Activated naive CD8-positive, alpha-beta T cell (primary cell): ENCODE data around the gene TERB1.

Source experiments
- H3K27ac Mint-ChIP-seq: one replicate; pipeline ENCODE4 v1.8.0; 2021; ENCODE audit warnings: mixed read lengths
- H3K27me3 Mint-ChIP-seq: one replicate; pipeline ENCODE4 v1.8.0; 2021; ENCODE audit warnings: mixed read lengths
- H3K36me3 Mint-ChIP-seq: one replicate; pipeline ENCODE4 v1.8.0; 2021; ENCODE audit warnings: mixed read lengths
- H3K4me1 Mint-ChIP-seq: one replicate; pipeline ENCODE4 v1.8.0; 2021; ENCODE audit warnings: low read depth, mixed read lengths
- H3K4me3 Mint-ChIP-seq: one replicate; pipeline ENCODE4 v1.8.0; 2021; ENCODE audit warnings: mild to moderate bottlenecking, mixed read lengths
- H3K9me3 Mint-ChIP-seq: one replicate; pipeline ENCODE4 v1.8.0; 2021; ENCODE audit warnings: low read depth, mixed read lengths

The TERB1 gene

GRCh38 chr16:66801320-66802105, at the start of gene TERB1:
TSS of gene TERB1 (minus strand) at chr16:66801584. CDS start at chr16:66796798, 4,786 bp downstream.
- H3K9me3 Mint-ChIP-seq = no peaks in the 10 kb centered on the region

GRCh38 chr16:66850115-66850815, 48.9 kb upstream of the TERB1 start:
- H3K4me1 Mint-ChIP-seq = no peaks in the 10 kb centered on the region
- H3K4me3 Mint-ChIP-seq = no peak overlapping the region
- no peaks in the 10 kb centered on the region for H3K36me3 Mint-ChIP-seq
- H3K27me3 Mint-ChIP-seq = peaks cover 10% of the 10 kb centered on the region
- H3K9me3 Mint-ChIP-seq = no peaks in the 10 kb centered on the region
- H3K27ac Mint-ChIP-seq = no peak overlapping the region

More at GRCh38 chr16:66801320-66802105, at the start of gene TERB1:
- Mint-ChIP-seq H3K4me1 (no peaks in the 10 kb centered on the region), H3K27me3 (no peaks in the 10 kb centered on the region), H3K27ac (no peak within 1 kb of the TSS), H3K36me3 (peaks cover 9% of the 10 kb centered on the region), H3K4me3 (no peak within 1 kb of the TSS)

GRCh38 chr16:66849549-66849948, 48.2 kb upstream of the TERB1 start:
- H3K27ac Mint-ChIP-seq = no peak overlapping the region

GRCh38 chr16:66849021-66849420, 47.6 kb upstream of the TERB1 start:
- Mint-ChIP-seq H3K4me1 (peaks cover under 1% of the 10 kb centered on the region), H3K27me3 (peaks cover 12% of the 10 kb centered on the region), H3K4me3 (no peak overlapping the region), H3K36me3 (no peaks in the 10 kb centered on the region), H3K27ac (no peak overlapping the region), H3K9me3 (no peaks in the 10 kb centered on the region)

More at GRCh38 chr16:66849549-66849948, 48.2 kb upstream of the TERB1 start:
- Mint-ChIP-seq H3K27me3 (peaks cover 12% of the 10 kb centered on the region), H3K4me3 (no peak overlapping the region), H3K4me1 (no peaks in the 10 kb centered on the region), H3K9me3 (no peaks in the 10 kb centered on the region), H3K36me3 (no peaks in the 10 kb centered on the region)

- Mint-ChIP-seq H3K27me3 (peaks cover 19% of the 10 kb centered on the region), H3K9me3 (no peaks in the 10 kb centered on the region), H3K36me3 (no peaks in the 10 kb centered on the region), H3K27ac (no peak overlapping the region), H3K4me1 (peaks cover 4% of the 10 kb centered on the region), H3K4me3 (no peak overlapping the region)
Observed at GRCh38 chr16:66848172-66848571, 46.8 kb upstream of the TERB1 start.

GRCh38 chr16:66847533-66848067, 46.2 kb upstream of the TERB1 start:
- peaks cover 4% of the 10 kb centered on the region for H3K4me1 Mint-ChIP-seq
- no peak overlapping the region for H3K4me3 Mint-ChIP-seq
- peaks cover 23% of the 10 kb centered on the region for H3K27me3 Mint-ChIP-seq
- no peaks in the 10 kb centered on the region for H3K36me3 Mint-ChIP-seq
- H3K9me3 Mint-ChIP-seq = no peaks in the 10 kb centered on the region
- no peak overlapping the region for H3K27ac Mint-ChIP-seq

GRCh38 chr16:66846831-66847230, 45.4 kb upstream of the TERB1 start:
- no peak overlapping the region for H3K27ac Mint-ChIP-seq
- H3K27me3 Mint-ChIP-seq = peaks cover 25% of the 10 kb centered on the region
- H3K36me3 Mint-ChIP-seq = no peaks in the 10 kb centered on the region
- H3K9me3 Mint-ChIP-seq = no peaks in the 10 kb centered on the region
- H3K4me3 Mint-ChIP-seq = no peak overlapping the region
- H3K4me1 Mint-ChIP-seq = peaks cover 4% of the 10 kb centered on the region

GRCh38 chr16:66846266-66846665, 44.9 kb upstream of the TERB1 start:
- peaks cover 4% of the 10 kb centered on the region for H3K4me1 Mint-ChIP-seq
- H3K9me3 Mint-ChIP-seq = no peaks in the 10 kb centered on the region
- H3K27ac Mint-ChIP-seq = no peak overlapping the region
- no peaks in the 10 kb centered on the region for H3K36me3 Mint-ChIP-seq
- peak overlapping the region; percentile 12 for H3K4me3 Mint-ChIP-seq
- H3K27me3 Mint-ChIP-seq = peaks cover 25% of the 10 kb centered on the region

- no peak overlapping the region for H3K27ac Mint-ChIP-seq
- H3K9me3 Mint-ChIP-seq = no peaks in the 10 kb centered on the region
- peak overlapping the region; percentile 12 for H3K4me3 Mint-ChIP-seq
Observed at GRCh38 chr16:66845791-66846221, 44.4 kb upstream of the TERB1 start.

GRCh38 chr16:66845080-66845410, 43.7 kb upstream of the TERB1 start:
- Mint-ChIP-seq H3K4me1 (peaks cover 4% of the 10 kb centered on the region), H3K27ac (no peak overlapping the region), H3K9me3 (no peaks in the 10 kb centered on the region), H3K4me3 (peak overlapping the region; percentile 56), H3K36me3 (no peaks in the 10 kb centered on the region), H3K27me3 (peaks cover 25% of the 10 kb centered on the region)

More at GRCh38 chr16:66845791-66846221, 44.4 kb upstream of the TERB1 start:
- Mint-ChIP-seq H3K36me3 (no peaks in the 10 kb centered on the region), H3K27me3 (peaks cover 25% of the 10 kb centered on the region), H3K4me1 (peaks cover 4% of the 10 kb centered on the region)

- peak within 1 kb of the TSS; percentile 80 for H3K4me3 Mint-ChIP-seq
- H3K36me3 Mint-ChIP-seq = no peaks in the 10 kb centered on the region
- peaks cover 26% of the 10 kb centered on the region for H3K27me3 Mint-ChIP-seq
- no peaks in the 10 kb centered on the region for H3K9me3 Mint-ChIP-seq
- no peak within 1 kb of the TSS for H3K27ac Mint-ChIP-seq
- peaks cover 4% of the 10 kb centered on the region for H3K4me1 Mint-ChIP-seq
Observed at GRCh38 chr16:66844342-66845079, 43.1 kb upstream of the TERB1 start, which contains the start of gene CA7. TSS of gene CA7 (plus strand) at chr16:66844414. CDS start at chr16:66844488, 74 bp downstream.

- no peaks in the 10 kb centered on the region for H3K9me3 Mint-ChIP-seq
- H3K36me3 Mint-ChIP-seq = no peaks in the 10 kb centered on the region
- H3K27ac Mint-ChIP-seq = no peak overlapping the region
- peaks cover 30% of the 10 kb centered on the region for H3K27me3 Mint-ChIP-seq
- H3K4me3 Mint-ChIP-seq = peak overlapping the region; percentile 80
- peaks cover 4% of the 10 kb centered on the region for H3K4me1 Mint-ChIP-seq
Observed at GRCh38 chr16:66844009-66844341, 42.6 kb upstream of the TERB1 start.

GRCh38 chr16:66843191-66843590, 41.8 kb upstream of the TERB1 start:
- Mint-ChIP-seq H3K27ac (no peak overlapping the region), H3K9me3 (no peaks in the 10 kb centered on the region), H3K27me3 (peaks cover 30% of the 10 kb centered on the region), H3K36me3 (no peaks in the 10 kb centered on the region), H3K4me1 (peaks cover 4% of the 10 kb centered on the region), H3K4me3 (peak overlapping the region; percentile 80)

GRCh38 chr16:66842765-66843164, 41.4 kb upstream of the TERB1 start:
- no peak overlapping the region for H3K4me3 Mint-ChIP-seq

GRCh38 chr16:66841366-66841765, 40.0 kb upstream of the TERB1 start:
- H3K4me1 Mint-ChIP-seq = peaks cover 4% of the 10 kb centered on the region

More at GRCh38 chr16:66842765-66843164, 41.4 kb upstream of the TERB1 start:
- H3K36me3 Mint-ChIP-seq = no peaks in the 10 kb centered on the region
- H3K27me3 Mint-ChIP-seq = peaks cover 30% of the 10 kb centered on the region
- no peaks in the 10 kb centered on the region for H3K9me3 Mint-ChIP-seq
- no peak overlapping the region for H3K27ac Mint-ChIP-seq
- H3K4me1 Mint-ChIP-seq = peaks cover 4% of the 10 kb centered on the region

More at GRCh38 chr16:66841366-66841765, 40.0 kb upstream of the TERB1 start:
- Mint-ChIP-seq H3K27me3 (peaks cover 28% of the 10 kb centered on the region), H3K27ac (no peak overlapping the region), H3K9me3 (no peaks in the 10 kb centered on the region), H3K4me3 (no peak overlapping the region), H3K36me3 (peaks cover 2% of the 10 kb centered on the region)
